DMS114 treated with DMSO at 0.1 percent for 48 hours (cell line): ENCODE measurements around the gene SOCS7.
"Not testable (repeated sequence)": the region's sequence is repeated elsewhere in the genome, so short reads cannot be mapped to it uniquely, and the experiment has no call there.

Source experiments
- DNase-seq: peaks from one replicate; lab custom pipeline; 2025; ENCODE audit not compliant: unreplicated experiment; lab: John Stamatoyannopoulos, UW

SOCS7 gene

GRCh38 chr17:38437313-38437712, 85.7 kb downstream of the SOCS7 start:
- DNase-seq, result not testable (repeated sequence)

GRCh38 chr17:38439436-38439835, 87.8 kb downstream of the SOCS7 start:
- no peak for DNase-seq

- no peak for DNase-seq
Measured at GRCh38 chr17:38440614-38441397, 89.2 kb downstream of the SOCS7 start.

- DNase-seq, result no peak
Measured at GRCh38 chr17:38441429-38442061, 89.9 kb downstream of the SOCS7 start.

- no peak for DNase-seq
Measured at GRCh38 chr17:38442548-38442947, 90.9 kb downstream of the SOCS7 start.

GRCh38 chr17:38443356-38444031, 91.8 kb downstream of the SOCS7 start:
- DNase-seq, result no peak

- DNase-seq, result peak; percentile 28
Measured at GRCh38 chr17:38444151-38444550, 92.5 kb downstream of the SOCS7 start.

GRCh38 chr17:38447502-38448085, 96.0 kb downstream of the SOCS7 start:
- DNase-seq, result no peak

GRCh38 chr17:38448208-38448771, 96.6 kb downstream of the SOCS7 start:
- no peak for DNase-seq

- no peak for DNase-seq
Measured at GRCh38 chr17:38449364-38449763, 97.7 kb downstream of the SOCS7 start.

GRCh38 chr17:38450557-38451029, 98.9 kb downstream of the SOCS7 start:
- DNase-seq, result no peak

- no peak for DNase-seq
Measured at GRCh38 chr17:38451030-38451839, 99.6 kb downstream of the SOCS7 start.

GRCh38 chr17:38451840-38452529, 100.3 kb downstream of the SOCS7 start:
- no peak for DNase-seq

- DNase-seq, result no peak
Measured at GRCh38 chr17:38452719-38453118, 101.1 kb downstream of the SOCS7 start.

- DNase-seq, result no peak
Measured at GRCh38 chr17:38453951-38454421, 102.3 kb downstream of the SOCS7 start.

- no peak for DNase-seq
Measured at GRCh38 chr17:38454532-38454931, 102.9 kb downstream of the SOCS7 start.
